NCI-H2107 (cell line): ENCODE results near the gene DENND4A.
"Not testable (repeated sequence)": the region's sequence is repeated elsewhere in the genome, so short reads cannot be mapped to it uniquely, and the experiment has no call there.

ENCODE experiments used
- DNase-seq: peaks from one replicate; lab custom pipeline; 2025; lab: John Stamatoyannopoulos, UW

Gene DENND4A

GRCh38 chr15:65789105-65789504 is 3.0 kb downstream of the DENND4A start:
- DNase-seq, result no peak

- no peak for DNase-seq
Observed at GRCh38 chr15:65787260-65787659, 4.8 kb downstream of the DENND4A start.

- DNase-seq, result no peak
Observed at GRCh38 chr15:65785151-65785550, 6.9 kb downstream of the DENND4A start.

- no peak for DNase-seq
Observed at GRCh38 chr15:65783872-65784271, 8.2 kb downstream of the DENND4A start.

- no peak for DNase-seq
Observed at GRCh38 chr15:65782096-65782495, 10.0 kb downstream of the DENND4A start.

GRCh38 chr15:65778701-65779100 is 13.4 kb downstream of the DENND4A start:
- not testable (repeated sequence) for DNase-seq

- DNase-seq, result no peak
Observed at GRCh38 chr15:65778269-65778668, 13.8 kb downstream of the DENND4A start.

GRCh38 chr15:65777843-65778242 is 14.2 kb downstream of the DENND4A start:
- DNase-seq, result no peak

- DNase-seq, result no peak
Observed at GRCh38 chr15:65777053-65777452, 15.0 kb downstream of the DENND4A start.

GRCh38 chr15:65773386-65774111 is 18.5 kb downstream of the DENND4A start:
- DNase-seq, result no peak

- no peak for DNase-seq
Observed at GRCh38 chr15:65772930-65773329, 19.2 kb downstream of the DENND4A start.

- no peak for DNase-seq
Observed at GRCh38 chr15:65771870-65772269, 20.2 kb downstream of the DENND4A start.

GRCh38 chr15:65769482-65769881 is 22.6 kb downstream of the DENND4A start:
- DNase-seq, result no peak

GRCh38 chr15:65767895-65768294 is 24.2 kb downstream of the DENND4A start:
- DNase-seq, result no peak

GRCh38 chr15:65767264-65767595 is 24.9 kb downstream of the DENND4A start:
- no peak for DNase-seq

- DNase-seq, result no peak
Observed at GRCh38 chr15:65766422-65767263, 25.4 kb downstream of the DENND4A start.

- DNase-seq, result no peak
Observed at GRCh38 chr15:65765106-65765505, 27.0 kb downstream of the DENND4A start.

- no peak for DNase-seq
Observed at GRCh38 chr15:65762914-65763787, 28.9 kb downstream of the DENND4A start.

- DNase-seq, result no peak
Observed at GRCh38 chr15:65762399-65762798, 29.7 kb downstream of the DENND4A start.

- no peak for DNase-seq
Observed at GRCh38 chr15:65761210-65761926, 30.7 kb downstream of the DENND4A start.

- DNase-seq, result no peak
Observed at GRCh38 chr15:65759441-65759840, 32.7 kb downstream of the DENND4A start.

- no peak for DNase-seq
Observed at GRCh38 chr15:65758242-65758641, 33.9 kb downstream of the DENND4A start.
